Measurements from ENCODE around the gene VWA2. TPM values are rescaled to one million over a fixed set of nuclear protein-coding genes. Genes with fewer than 3 reads are reported as not detected.

Gene VWA2
- total and polyA plus RNA-seq, 2 donors (not counting 1 experiment from before 2014, with no cell fraction given): not detected

GRCh38 chr10:114310346-114310745 lies 71.3 kb downstream of the VWA2 start:
- ChIA-PET POLR2A (no interaction called here), CTCF (no interaction called here)
- no peaks in the 10 kb centered on the region for H3K27me3 ChIP-seq (replicated peaks in 1 of 4; ENCODE audit: control extremely low read depth in 1 of 4, control insufficient read depth in 3 of 4, insufficient read depth in 4 of 4, low read length in 3 of 4)
- no peak overlapping the region for H3K27ac Mint-ChIP-seq
- no peak overlapping the region for H3K27ac ChIP-seq (ENCODE audit: low read length in 2 of 2)
- no peaks in the 10 kb centered on the region for H4K20me1 ChIP-seq (ENCODE audit: control insufficient read depth, insufficient read depth, low read length, poor library complexity, severe bottlenecking)
- intact Hi-C loops (cut with micrococcal nuclease): no loop called here
- no peak overlapping the region for H3K4me2 ChIP-seq (replicated peaks; ENCODE audit: low read depth, low read length, poor library complexity, severe bottlenecking)
- H3K4me3 ChIP-seq (ENCODE audit: control extremely low read depth in 1 of 5, extremely low read depth in 1 of 5, insufficient read depth in 1 of 5, low read depth in 2 of 5, low read length in 4 of 5): no peak overlapping the region
- H3K9me3 Mint-ChIP-seq (ENCODE audit: insufficient read depth): no peaks in the 10 kb centered on the region
- H3K4me1 Mint-ChIP-seq: no peaks in the 10 kb centered on the region
- no peak overlapping the region for H3K4me3 Mint-ChIP-seq
- TF ChIP-seq CTCF (IDR thresholded peaks at IDR 0.05) (no peak), EZH2 (IDR thresholded peaks at IDR 0.05; ENCODE audit: borderline replicate concordance, insufficient read depth, low read depth, low read length, poor library complexity, severe bottlenecking) (no peak)
- H3K9me3 ChIP-seq (ENCODE audit: control extremely low read depth in 1 of 3, control insufficient read depth in 2 of 3, insufficient read depth in 1 of 3, low read length in 2 of 3): no peaks in the 10 kb centered on the region
- DNase-seq (no peak), ATAC-seq (ENCODE audit: low read depth) (no peak)
- no peaks in the 10 kb centered on the region for H3K27me3 Mint-ChIP-seq
- H2AFZ ChIP-seq (ENCODE audit: insufficient read depth, low read depth, low read length, poor library complexity, severe bottlenecking): no peak overlapping the region
- no peaks in the 10 kb centered on the region for H3K36me3 ChIP-seq (replicated peaks in 1 of 2; ENCODE audit: control extremely low read depth in 1 of 2, control insufficient read depth in 1 of 2, extremely low read depth in 1 of 2, insufficient read depth in 2 of 2, low read length in 1 of 2)
- no peaks in the 10 kb centered on the region for H3K79me2 ChIP-seq (ENCODE audit: control insufficient read depth, insufficient read depth, low read length)
- no peak overlapping the region for H3K9ac ChIP-seq (ENCODE audit: low read length)
- no peaks in the 10 kb centered on the region for H3K4me1 ChIP-seq (ENCODE audit: control insufficient read depth in 2 of 2, insufficient read depth in 2 of 2, low read length in 2 of 2)
- 92% methylated on average over 10 of the region's 10 CpGs for WGBS (ENCODE audit: insufficient coverage)

- ChIA-PET CTCF (no interaction called here), POLR2A (no interaction called here)
- ATAC-seq (ENCODE audit: low read depth) (no peak), DNase-seq (no peak)
- H3K9me3 Mint-ChIP-seq (ENCODE audit: insufficient read depth): no peaks in the 10 kb centered on the region
- Histone ChIP-seq H3K4me2 (replicated peaks; ENCODE audit: low read depth, low read length, poor library complexity, severe bottlenecking) (no peak overlapping the region), H3K4me1 (ENCODE audit: control insufficient read depth in 2 of 2, insufficient read depth in 2 of 2, low read length in 2 of 2) (no peaks in the 10 kb centered on the region), H3K79me2 (ENCODE audit: control insufficient read depth, insufficient read depth, low read length) (no peaks in the 10 kb centered on the region), H3K9me3 (ENCODE audit: control extremely low read depth in 1 of 3, control insufficient read depth in 2 of 3, insufficient read depth in 1 of 3, low read length in 2 of 3) (no peaks in the 10 kb centered on the region), H3K27me3 (replicated peaks in 1 of 4; ENCODE audit: control extremely low read depth in 1 of 4, control insufficient read depth in 3 of 4, insufficient read depth in 4 of 4, low read length in 3 of 4) (no peaks in the 10 kb centered on the region), H4K20me1 (ENCODE audit: control insufficient read depth, insufficient read depth, low read length, poor library complexity, severe bottlenecking) (no peaks in the 10 kb centered on the region), H3K36me3 (replicated peaks in 1 of 2; ENCODE audit: control extremely low read depth in 1 of 2, control insufficient read depth in 1 of 2, extremely low read depth in 1 of 2, insufficient read depth in 2 of 2, low read length in 1 of 2) (no peaks in the 10 kb centered on the region), H2AFZ (ENCODE audit: insufficient read depth, low read depth, low read length, poor library complexity, severe bottlenecking) (no peak overlapping the region), H3K9ac (ENCODE audit: low read length) (no peak overlapping the region), H3K27ac (ENCODE audit: low read length in 2 of 2) (no peak overlapping the region), H3K4me3 (ENCODE audit: control extremely low read depth in 1 of 5, extremely low read depth in 1 of 5, insufficient read depth in 1 of 5, low read depth in 2 of 5, low read length in 4 of 5) (no peak overlapping the region)
- intact Hi-C loops (cut with micrococcal nuclease): no loop called here
- H3K27ac Mint-ChIP-seq: no peak overlapping the region
- WGBS (ENCODE audit: insufficient coverage): 96% methylated on average over 3 of the region's 6 CpGs
- H3K27me3 Mint-ChIP-seq: no peaks in the 10 kb centered on the region
- H3K4me3 Mint-ChIP-seq: no peak overlapping the region
- no peaks in the 10 kb centered on the region for H3K4me1 Mint-ChIP-seq
- TF ChIP-seq CTCF (IDR thresholded peaks at IDR 0.05) (no peak), EZH2 (IDR thresholded peaks at IDR 0.05; ENCODE audit: borderline replicate concordance, insufficient read depth, low read depth, low read length, poor library complexity, severe bottlenecking) (no peak)
Measured at GRCh38 chr10:114311023-114311422, 72.0 kb downstream of the VWA2 start.

All from B cell (primary cell).